HepG2 (cell line): ENCODE data around the gene ADM. TPM values are rescaled to one million over a fixed set of nuclear protein-coding genes. Genes with fewer than 3 reads are reported as not detected.

Experiments used
- ADNP ChIP-seq: sonication (generic); formaldehyde crosslinking; IDR thresholded peaks from 2 replicates; pipeline ENCODE4 v1.4.0; 2020; ENCODE audit warnings: missing genetic modification reagents
- ATM ChIP-seq: fragments of 450-650 bp; IDR thresholded peaks from 2 replicates; pipeline ENCODE4 v1.7.1; 2017; ENCODE audit warnings: mild to moderate bottlenecking, borderline replicate concordance
- ATRX ChIP-seq: sonication (generic); formaldehyde crosslinking; IDR thresholded peaks from 2 replicates; pipeline ENCODE4 v1.4.0; 2020; ENCODE audit warnings: missing genetic modification reagents, borderline replicate concordance
- ERF ChIP-seq: IDR thresholded peaks from 2 replicates; pipeline ENCODE4 v1.6.1; 2018; ENCODE audit warnings: missing biosample characterization, missing genetic modification reagents
- NPAS2 ChIP-seq: sonication (generic); formaldehyde crosslinking; IDR thresholded peaks from 2 replicates; pipeline ENCODE4 v1.8.0; 2022; ENCODE audit warnings: mild to moderate bottlenecking, missing genetic modification reagents, borderline replicate concordance
- SIX4 ChIP-seq: sonication (generic); formaldehyde crosslinking; IDR thresholded peaks from 2 replicates; pipeline ENCODE4 v1.4.0; 2020; ENCODE audit warnings: missing genetic modification reagents
- SMYD3 ChIP-seq: sonication (generic); formaldehyde crosslinking; IDR thresholded peaks from 2 replicates; pipeline ENCODE4 v1.8.1; 2023; ENCODE audit warnings: mild to moderate bottlenecking, missing genetic modification reagents
- ZFP62 ChIP-seq: sonication (generic); formaldehyde crosslinking; IDR thresholded peaks from 2 replicates; pipeline ENCODE4 v1.4.0; 2020; ENCODE audit warnings: missing genetic modification reagents
- ZNF205 ChIP-seq: IDR thresholded peaks from 2 replicates; pipeline ENCODE4 v1.6.1; 2018; ENCODE audit warnings: missing biosample characterization, missing genetic modification reagents
- ZNF264 ChIP-seq: sonication (generic); formaldehyde crosslinking; IDR thresholded peaks from 2 replicates; pipeline ENCODE4 v1.4.0; 2020; ENCODE audit warnings: missing genetic modification reagents
- ZNF326 ChIP-seq: sonication (generic); formaldehyde crosslinking; IDR thresholded peaks from 2 replicates; pipeline ENCODE4 v1.4.0; 2020; ENCODE audit warnings: missing genetic modification reagents, borderline replicate concordance
- ZNF598 ChIP-seq: sonication (generic); formaldehyde crosslinking; IDR thresholded peaks from 2 replicates; pipeline ENCODE4 v1.5.1; 2020; ENCODE audit warnings: mild to moderate bottlenecking, missing genetic modification reagents, borderline replicate concordance
- ZNF776 ChIP-seq: sonication (generic); formaldehyde crosslinking; IDR thresholded peaks from 2 replicates; pipeline ENCODE4 v1.4.0; 2020; ENCODE audit warnings: mild to moderate bottlenecking, missing genetic modification reagents
- ZNF790 ChIP-seq: sonication (generic); formaldehyde crosslinking; IDR thresholded peaks from 2 replicates; pipeline ENCODE4 v1.8.0; 2022; ENCODE audit warnings: missing genetic modification reagents, mild to moderate bottlenecking, borderline replicate concordance
- polyA plus RNA-seq, 8 experiments: library from polyadenylated mRNA; depleted of rRNA in 3 of 8; stranded (reverse) in 7 of 8; unstranded in 1 of 8; fragments of >200 nt; fragmentation: Illumina TruSeq in 4 of 8; extraction: Trizol in 4 of 8; gene quantifications; 2 replicates each; pipeline versions ENCODE4 v1.2.1 to v1.2.3, GENCODE V29; 2011 to 2016; ENCODE audit warnings: low read depth in 4 of 8, missing spikeins in 1 of 8, mixed read lengths in 1 of 8; ENCODE audit not compliant: insufficient read depth in 1 of 8
- total RNA-seq, 5 experiments: library from RNA; depleted of rRNA; stranded (reverse); fragments of >200 nt; fragmentation: Illumina TruSeq; extraction: Trizol; gene quantifications; 2 replicates each; pipeline ENCODE4 v1.2.3, GENCODE V29; 2016; ENCODE audit warnings: low read depth in 1 of 5
- TF ChIP-seq, protein P1 (sequence below): sonication (generic); formaldehyde crosslinking; IDR thresholded peaks from 2 replicates; pipeline ENCODE4 v1.8.0; 2022; ENCODE audit warnings: missing genetic modification reagents, low read depth, mild to moderate bottlenecking, borderline replicate concordance
- TF ChIP-seq, protein P2 (sequence below): sonication (generic); formaldehyde crosslinking; IDR thresholded peaks from 2 replicates; pipeline ENCODE4 v1.5.1; 2020; ENCODE audit warnings: missing genetic modification reagents, mild to moderate bottlenecking, borderline replicate concordance
- TF ChIP-seq, protein P3 (sequence below): IDR thresholded peaks from 2 replicates; pipeline ENCODE4 v1.6.1; 2018; ENCODE audit warnings: missing genetic modification reagents
- TF ChIP-seq, protein P4 (sequence below): sonication (generic); formaldehyde crosslinking; IDR thresholded peaks from 2 replicates; pipeline ENCODE4 v1.5.0; 2020; ENCODE audit warnings: missing genetic modification reagents
- TF ChIP-seq, protein P5 (sequence below): sonication (generic); formaldehyde crosslinking; IDR thresholded peaks from 2 replicates; pipeline ENCODE4 v1.4.0; 2020; ENCODE audit warnings: mild to moderate bottlenecking, missing genetic modification reagents
- TF ChIP-seq, protein P6 (sequence below): sonication (generic); formaldehyde crosslinking; IDR thresholded peaks from 2 replicates; pipeline ENCODE4 v1.4.0; 2020; ENCODE audit warnings: missing genetic modification reagents; ENCODE audit errors: not compliant biosample characterization

The ADM gene
- total and polyA plus RNA-seq, 2 of the 13 experiments (the other 11 are each of a cell fraction or from before 2014, with no cell fraction given) = 10.7 to 26.1 TPM

DNA sequence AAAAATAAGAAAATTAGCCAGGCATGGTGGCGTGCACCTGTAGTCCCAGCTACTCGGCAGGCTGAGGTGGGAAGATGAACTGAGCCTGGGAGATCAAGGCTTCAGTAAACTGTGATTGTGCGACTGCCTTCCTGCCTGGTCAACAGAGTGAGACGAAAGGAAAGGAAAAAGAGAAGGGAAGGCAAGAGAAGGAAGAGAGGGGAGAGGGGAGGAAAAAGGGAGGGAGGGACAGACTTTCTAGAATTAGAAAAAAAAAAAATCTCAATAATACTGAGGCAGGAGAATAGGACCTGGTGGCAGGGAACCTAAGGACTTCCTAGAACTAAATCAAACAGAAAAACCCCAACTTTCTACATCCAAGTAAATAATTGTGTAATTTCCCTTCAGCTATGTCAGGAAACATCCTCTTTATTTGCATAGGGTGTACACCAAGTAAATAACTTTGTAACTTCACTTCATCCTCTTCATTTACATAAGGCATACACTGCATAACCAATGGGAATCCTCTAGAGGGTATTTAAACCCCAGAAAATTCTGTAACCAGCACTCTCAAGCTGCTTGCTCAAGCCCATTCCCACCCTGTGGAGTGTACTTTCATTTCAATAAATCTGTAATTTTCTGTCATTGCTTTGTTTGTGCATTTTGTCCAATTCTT, 19.6 kb upstream of the ADM start (continued):
- TF ChIP-seq, protein P1, sequence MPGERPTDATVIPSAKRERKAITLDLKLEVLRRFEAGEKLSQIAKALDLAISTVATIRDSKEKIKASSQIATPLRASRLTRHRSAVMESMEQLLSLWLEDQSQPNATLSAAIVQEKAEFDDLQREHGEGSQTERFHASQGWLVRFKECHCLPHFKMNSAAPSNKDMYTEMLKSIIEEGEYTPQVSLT = no peak
- no peak; the same call in 1 of the 2 replicates for TF ChIP-seq ERF (CRISPR knock-in tag)
- TF ChIP-seq SIX4 = no peak
- no peak for TF ChIP-seq ZNF598 (CRISPR knock-in tag)
- TF ChIP-seq, protein P2, sequence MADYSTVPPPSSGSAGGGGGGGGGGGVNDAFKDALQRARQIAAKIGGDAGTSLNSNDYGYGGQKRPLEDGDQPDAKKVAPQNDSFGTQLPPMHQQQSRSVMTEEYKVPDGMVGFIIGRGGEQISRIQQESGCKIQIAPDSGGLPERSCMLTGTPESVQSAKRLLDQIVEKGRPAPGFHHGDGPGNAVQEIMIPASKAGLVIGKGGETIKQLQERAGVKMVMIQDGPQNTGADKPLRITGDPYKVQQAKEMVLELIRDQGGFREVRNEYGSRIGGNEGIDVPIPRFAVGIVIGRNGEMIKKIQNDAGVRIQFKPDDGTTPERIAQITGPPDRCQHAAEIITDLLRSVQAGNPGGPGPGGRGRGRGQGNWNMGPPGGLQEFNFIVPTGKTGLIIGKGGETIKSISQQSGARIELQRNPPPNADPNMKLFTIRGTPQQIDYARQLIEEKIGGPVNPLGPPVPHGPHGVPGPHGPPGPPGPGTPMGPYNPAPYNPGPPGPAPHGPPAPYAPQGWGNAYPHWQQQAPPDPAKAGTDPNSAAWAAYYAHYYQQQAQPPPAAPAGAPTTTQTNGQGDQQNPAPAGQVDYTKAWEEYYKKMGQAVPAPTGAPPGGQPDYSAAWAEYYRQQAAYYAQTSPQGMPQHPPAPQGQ = no peak
- no peak for TF ChIP-seq ZNF264 (CRISPR knock-in tag)
- no peak for TF ChIP-seq ATRX (CRISPR knock-in tag)
- TF ChIP-seq SMYD3 (CRISPR knock-in tag) = no peak
- no peak for TF ChIP-seq NPAS2 (CRISPR knock-in tag)
- TF ChIP-seq, protein P3, sequence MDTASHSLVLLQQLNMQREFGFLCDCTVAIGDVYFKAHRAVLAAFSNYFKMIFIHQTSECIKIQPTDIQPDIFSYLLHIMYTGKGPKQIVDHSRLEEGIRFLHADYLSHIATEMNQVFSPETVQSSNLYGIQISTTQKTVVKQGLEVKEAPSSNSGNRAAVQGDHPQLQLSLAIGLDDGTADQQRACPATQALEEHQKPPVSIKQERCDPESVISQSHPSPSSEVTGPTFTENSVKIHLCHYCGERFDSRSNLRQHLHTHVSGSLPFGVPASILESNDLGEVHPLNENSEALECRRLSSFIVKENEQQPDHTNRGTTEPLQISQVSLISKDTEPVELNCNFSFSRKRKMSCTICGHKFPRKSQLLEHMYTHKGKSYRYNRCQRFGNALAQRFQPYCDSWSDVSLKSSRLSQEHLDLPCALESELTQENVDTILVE (CRISPR knock-in tag) = no peak
- TF ChIP-seq, protein P4, sequence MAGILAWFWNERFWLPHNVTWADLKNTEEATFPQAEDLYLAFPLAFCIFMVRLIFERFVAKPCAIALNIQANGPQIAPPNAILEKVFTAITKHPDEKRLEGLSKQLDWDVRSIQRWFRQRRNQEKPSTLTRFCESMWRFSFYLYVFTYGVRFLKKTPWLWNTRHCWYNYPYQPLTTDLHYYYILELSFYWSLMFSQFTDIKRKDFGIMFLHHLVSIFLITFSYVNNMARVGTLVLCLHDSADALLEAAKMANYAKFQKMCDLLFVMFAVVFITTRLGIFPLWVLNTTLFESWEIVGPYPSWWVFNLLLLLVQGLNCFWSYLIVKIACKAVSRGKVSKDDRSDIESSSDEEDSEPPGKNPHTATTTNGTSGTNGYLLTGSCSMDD (CRISPR knock-in tag) = no peak
- TF ChIP-seq, protein P5, sequence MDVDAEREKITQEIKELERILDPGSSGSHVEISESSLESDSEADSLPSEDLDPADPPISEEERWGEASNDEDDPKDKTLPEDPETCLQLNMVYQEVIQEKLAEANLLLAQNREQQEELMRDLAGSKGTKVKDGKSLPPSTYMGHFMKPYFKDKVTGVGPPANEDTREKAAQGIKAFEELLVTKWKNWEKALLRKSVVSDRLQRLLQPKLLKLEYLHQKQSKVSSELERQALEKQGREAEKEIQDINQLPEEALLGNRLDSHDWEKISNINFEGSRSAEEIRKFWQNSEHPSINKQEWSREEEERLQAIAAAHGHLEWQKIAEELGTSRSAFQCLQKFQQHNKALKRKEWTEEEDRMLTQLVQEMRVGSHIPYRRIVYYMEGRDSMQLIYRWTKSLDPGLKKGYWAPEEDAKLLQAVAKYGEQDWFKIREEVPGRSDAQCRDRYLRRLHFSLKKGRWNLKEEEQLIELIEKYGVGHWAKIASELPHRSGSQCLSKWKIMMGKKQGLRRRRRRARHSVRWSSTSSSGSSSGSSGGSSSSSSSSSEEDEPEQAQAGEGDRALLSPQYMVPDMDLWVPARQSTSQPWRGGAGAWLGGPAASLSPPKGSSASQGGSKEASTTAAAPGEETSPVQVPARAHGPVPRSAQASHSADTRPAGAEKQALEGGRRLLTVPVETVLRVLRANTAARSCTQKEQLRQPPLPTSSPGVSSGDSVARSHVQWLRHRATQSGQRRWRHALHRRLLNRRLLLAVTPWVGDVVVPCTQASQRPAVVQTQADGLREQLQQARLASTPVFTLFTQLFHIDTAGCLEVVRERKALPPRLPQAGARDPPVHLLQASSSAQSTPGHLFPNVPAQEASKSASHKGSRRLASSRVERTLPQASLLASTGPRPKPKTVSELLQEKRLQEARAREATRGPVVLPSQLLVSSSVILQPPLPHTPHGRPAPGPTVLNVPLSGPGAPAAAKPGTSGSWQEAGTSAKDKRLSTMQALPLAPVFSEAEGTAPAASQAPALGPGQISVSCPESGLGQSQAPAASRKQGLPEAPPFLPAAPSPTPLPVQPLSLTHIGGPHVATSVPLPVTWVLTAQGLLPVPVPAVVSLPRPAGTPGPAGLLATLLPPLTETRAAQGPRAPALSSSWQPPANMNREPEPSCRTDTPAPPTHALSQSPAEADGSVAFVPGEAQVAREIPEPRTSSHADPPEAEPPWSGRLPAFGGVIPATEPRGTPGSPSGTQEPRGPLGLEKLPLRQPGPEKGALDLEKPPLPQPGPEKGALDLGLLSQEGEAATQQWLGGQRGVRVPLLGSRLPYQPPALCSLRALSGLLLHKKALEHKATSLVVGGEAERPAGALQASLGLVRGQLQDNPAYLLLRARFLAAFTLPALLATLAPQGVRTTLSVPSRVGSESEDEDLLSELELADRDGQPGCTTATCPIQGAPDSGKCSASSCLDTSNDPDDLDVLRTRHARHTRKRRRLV = no peak
- TF ChIP-seq, protein P6, sequence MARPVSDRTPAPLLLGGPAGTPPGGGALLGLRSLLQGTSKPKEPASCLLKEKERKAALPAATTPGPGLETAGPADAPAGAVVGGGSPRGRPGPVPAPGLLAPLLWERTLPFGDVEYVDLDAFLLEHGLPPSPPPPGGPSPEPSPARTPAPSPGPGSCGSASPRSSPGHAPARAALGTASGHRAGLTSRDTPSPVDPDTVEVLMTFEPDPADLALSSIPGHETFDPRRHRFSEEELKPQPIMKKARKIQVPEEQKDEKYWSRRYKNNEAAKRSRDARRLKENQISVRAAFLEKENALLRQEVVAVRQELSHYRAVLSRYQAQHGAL (CRISPR knock-in tag) = no peak
- no peak for TF ChIP-seq ZFP62 (CRISPR knock-in tag)
- no peak for TF ChIP-seq ZNF790 (CRISPR knock-in tag)
- TF ChIP-seq ADNP = no peak
- no peak for TF ChIP-seq ATM
- TF ChIP-seq ZNF776 (CRISPR knock-in tag) = no peak
- TF ChIP-seq ZNF326 (CRISPR knock-in tag) = no peak
- no peak for TF ChIP-seq ZNF205
